HFF-Myc (cell line): ENCODE data around the gene JARID2.

Experiments used
- DNase-seq: peaks from one replicate; pipeline ENCODE4 v3.0.0-alpha.2; 2011; ENCODE audit warnings: low read depth; ENCODE audit errors: extremely low read depth
- H3K4me3 ChIP-seq: replicated peaks from 2 replicates; pipeline ENCODE4 v1.5.1; 2011; ENCODE audit warnings: low read depth, mild to moderate bottlenecking, control low read depth, low read length
- CTCF ChIP-seq: IDR thresholded peaks from 2 replicates; pipeline ENCODE4 v1.5.1; 2012; ENCODE audit warnings: mild to moderate bottlenecking, low read depth, low read length, control low read depth; ENCODE audit errors: missing control alignments

Gene JARID2

GRCh38 chr6:15272562-15272961 is 26.7 kb downstream of the JARID2 start:
- DNase-seq = no peak
- TF ChIP-seq CTCF = no peak

GRCh38 chr6:15274692-15275387 is 29.0 kb downstream of the JARID2 start:
- TF ChIP-seq CTCF = no peak
- DNase-seq = no peak
- H3K4me3 ChIP-seq = no peak overlapping the region

More at GRCh38 chr6:15272562-15272961, 26.7 kb downstream of the JARID2 start:
- H3K4me3 ChIP-seq = no peak overlapping the region

GRCh38 chr6:15276036-15276985 is 30.4 kb downstream of the JARID2 start:
- no peak for TF ChIP-seq CTCF
- no peak for DNase-seq
- no peak overlapping the region for H3K4me3 ChIP-seq

- DNase-seq = no peak
- H3K4me3 ChIP-seq = no peak overlapping the region
- TF ChIP-seq CTCF = no peak
Measured at GRCh38 chr6:15279047-15279661, 33.3 kb downstream of the JARID2 start.

- no peak for TF ChIP-seq CTCF
- DNase-seq = no peak
- H3K4me3 ChIP-seq = no peak overlapping the region
Measured at GRCh38 chr6:15280028-15280427, 34.2 kb downstream of the JARID2 start.

- no peak for DNase-seq
- no peak overlapping the region for H3K4me3 ChIP-seq
- TF ChIP-seq CTCF = no peak
Measured at GRCh38 chr6:15280961-15281360, 35.1 kb downstream of the JARID2 start.
